GM11168 (cell line): ENCODE results near the gene RFTN1.

Source experiments
- in situ Hi-C: fragments of 300-500 bp; cut with MboI; formaldehyde crosslinking; loops from one replicate; pipeline ENCODE4 v1.12.0; 2022; ENCODE audit warnings: low sequenced_read_pairs; ENCODE audit not compliant: unreplicated experiment

Gene RFTN1

GRCh38 chr3:16392717-16393116, 120.8 kb downstream of the RFTN1 start:
- in situ Hi-C loops: no loop called here

DNA sequence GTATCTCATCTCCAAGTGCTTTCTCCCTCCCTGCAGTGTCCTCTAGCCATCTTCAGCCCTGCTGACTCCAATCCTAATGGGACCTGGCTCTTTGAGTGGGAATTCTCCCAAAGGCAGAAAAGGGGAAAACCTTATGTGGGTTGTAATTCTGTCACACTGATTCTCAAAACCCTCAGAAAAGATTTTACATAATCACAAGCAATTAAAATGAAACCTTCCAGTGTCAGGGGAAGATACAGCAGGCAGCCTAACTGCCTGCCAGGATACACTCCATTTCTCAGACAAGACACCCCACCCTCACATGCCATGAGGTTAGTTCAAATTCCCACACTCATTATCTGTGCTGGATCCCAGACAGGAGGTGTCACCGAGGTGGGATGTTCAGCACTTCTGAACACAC, 121.4 kb downstream of the RFTN1 start:
- in situ Hi-C loops: no loop called here

DNA sequence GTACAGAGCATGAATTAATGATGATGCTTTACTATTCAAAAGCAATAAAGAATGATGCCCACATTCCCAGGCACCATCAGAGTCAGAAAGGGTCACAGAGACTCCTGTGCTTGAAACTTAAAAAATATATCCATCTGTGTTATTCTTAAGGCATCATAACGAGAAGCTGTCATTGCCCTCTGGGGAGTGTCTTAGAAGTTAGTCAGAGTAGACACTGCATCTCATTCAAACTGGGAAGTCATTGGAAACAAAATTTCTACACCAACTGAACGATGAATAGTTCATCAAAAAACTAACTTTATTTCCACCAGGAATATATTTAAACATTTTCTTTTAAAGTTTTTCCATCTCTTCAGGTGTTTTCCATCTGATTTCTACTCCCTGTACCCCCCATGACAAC, 122.9 kb downstream of the RFTN1 start:
- in situ Hi-C loops: no loop called here

DNA sequence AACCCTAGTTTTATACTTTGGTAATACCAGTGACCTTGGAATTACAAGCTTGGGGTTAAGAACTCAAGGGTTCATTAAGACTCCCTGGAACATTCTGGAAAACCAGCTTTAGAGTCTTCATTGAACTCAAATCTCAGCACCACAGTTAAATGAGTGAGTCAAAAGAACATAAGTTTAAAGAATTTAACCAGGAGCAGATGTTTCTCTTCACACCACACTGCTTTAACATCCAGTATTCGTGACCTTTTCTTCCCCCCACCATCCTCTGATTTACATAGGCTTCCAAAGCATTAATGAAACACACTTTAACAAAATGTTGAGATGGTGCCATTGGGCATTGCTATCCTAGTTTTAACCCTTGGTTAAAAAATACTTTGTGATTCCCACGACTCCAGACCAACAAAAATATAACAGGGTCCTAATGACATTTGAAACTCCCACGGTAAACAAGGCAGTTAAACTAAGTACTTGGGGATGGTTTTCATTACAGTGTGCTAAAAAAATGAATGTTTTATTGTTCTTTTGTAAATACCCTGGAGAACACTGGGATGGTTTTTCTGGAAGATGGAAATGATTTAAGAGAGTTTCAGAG, 124.6 kb downstream of the RFTN1 start:
- in situ Hi-C loops: no loop called here

- in situ Hi-C loops: no loop called here
These were observed 126.9 kb downstream of the RFTN1 start for GRCh38 chr3:16386561-16386960.

GRCh38 chr3:16385151-16385550, 128.3 kb downstream of the RFTN1 start:
- in situ Hi-C loops: no loop called here

GRCh38 chr3:16383864-16384263, 129.6 kb downstream of the RFTN1 start:
- in situ Hi-C loops: no loop called here

DNA sequence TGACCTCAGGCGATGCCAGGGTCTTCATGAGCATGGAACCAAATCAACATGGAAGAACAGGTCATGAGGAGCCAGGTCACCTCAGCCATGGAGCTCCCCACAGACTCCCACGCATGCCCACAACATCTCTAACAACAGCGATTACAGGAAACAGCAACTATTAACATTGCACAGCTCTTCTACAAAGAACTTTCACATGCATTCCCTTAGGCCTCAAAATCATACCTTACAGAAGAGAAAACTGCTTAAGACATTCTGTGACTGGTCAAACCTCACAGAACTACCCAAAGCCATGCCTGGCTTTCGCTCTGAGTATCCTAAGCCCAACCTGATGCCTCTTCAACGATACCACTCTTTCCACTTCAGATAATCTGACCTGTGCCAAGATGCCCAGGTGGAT, 130.7 kb downstream of the RFTN1 start:
- in situ Hi-C loops: no loop called here

DNA sequence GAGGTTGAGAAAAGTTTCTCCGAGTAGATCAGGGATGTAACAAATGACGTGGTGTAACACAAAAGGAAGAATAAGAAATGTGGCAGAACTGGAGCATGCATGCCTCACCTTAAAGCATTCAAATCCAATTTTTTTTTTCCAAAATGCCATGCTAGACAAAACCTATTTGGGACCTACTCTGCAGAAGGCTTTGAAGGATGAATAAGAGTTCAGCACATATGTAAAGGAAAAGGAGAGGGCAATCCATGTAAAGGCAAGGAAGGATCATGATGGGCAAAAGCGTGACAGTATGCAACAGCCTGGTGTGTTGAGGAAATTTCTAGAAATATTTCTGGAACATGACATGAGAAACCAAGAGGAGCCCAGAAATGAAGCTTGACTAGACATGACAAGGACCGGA, 132.1 kb downstream of the RFTN1 start:
- in situ Hi-C loops: no loop called here

DNA sequence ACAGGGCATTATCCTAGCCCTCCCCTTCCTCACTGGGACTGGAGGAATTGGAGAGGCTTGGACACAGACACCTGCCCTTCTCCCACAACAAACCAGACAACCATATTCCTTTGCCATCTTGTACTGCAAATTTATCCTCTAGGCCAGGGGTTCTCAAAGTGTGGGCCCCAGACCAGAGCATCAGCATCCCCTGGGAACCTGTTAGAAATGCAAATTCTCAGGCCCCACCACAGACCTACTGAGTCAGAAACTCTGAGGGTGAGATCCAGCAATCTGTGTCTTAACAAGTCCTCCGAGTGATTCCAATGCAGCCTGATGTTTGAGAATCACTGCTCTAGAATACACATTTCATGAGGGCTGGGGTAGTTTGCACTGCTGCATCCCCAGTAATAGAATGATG, 133.1 kb downstream of the RFTN1 start:
- in situ Hi-C loops: no loop called here

DNA sequence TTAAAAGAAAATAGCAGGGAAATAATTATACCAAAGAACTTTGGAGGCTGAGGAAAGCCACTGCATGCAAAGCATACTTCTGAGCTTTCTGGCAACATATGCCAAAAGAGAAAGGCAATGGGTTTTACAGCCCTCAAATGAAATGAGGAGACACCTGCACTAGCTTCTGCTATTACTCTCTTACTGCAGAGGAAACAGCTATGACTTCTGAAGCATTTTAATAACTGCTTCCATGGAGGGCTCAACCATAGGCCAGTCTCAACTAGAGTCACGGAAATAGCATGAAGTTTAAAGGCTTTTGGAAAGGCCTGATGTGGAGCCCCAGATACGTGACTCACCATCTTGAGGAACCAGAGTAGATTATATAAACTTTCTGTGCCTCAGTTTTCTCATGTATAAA, 133.7 kb downstream of the RFTN1 start:
- in situ Hi-C loops: no loop called here

- in situ Hi-C loops: no loop called here
These were observed 134.6 kb downstream of the RFTN1 start for GRCh38 chr3:16378920-16379319.

DNA sequence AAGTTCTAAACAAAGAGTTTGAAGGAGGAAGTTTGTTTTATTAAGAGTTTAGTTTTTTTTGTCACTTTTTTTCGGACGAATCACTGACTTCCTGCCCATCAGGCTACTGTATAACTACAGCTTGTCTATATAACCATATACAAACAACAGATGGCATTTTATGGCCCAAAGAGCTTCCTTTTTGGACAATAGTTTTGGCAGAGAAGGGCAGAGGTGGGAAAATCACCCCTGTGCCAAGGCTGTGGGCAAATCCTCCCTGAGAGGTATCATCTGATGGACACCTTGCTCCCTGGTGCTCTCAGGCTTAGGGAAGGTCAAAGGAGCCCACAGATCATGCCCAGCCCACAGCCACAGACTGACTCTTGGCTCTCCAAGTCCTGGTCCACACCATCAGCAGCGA, 135.1 kb downstream of the RFTN1 start:
- in situ Hi-C loops: no loop called here

GRCh38 chr3:16377847-16378302, 135.6 kb downstream of the RFTN1 start:
- in situ Hi-C loops: no loop called here

- in situ Hi-C loops: no loop called here
These were observed 136.3 kb downstream of the RFTN1 start for GRCh38 chr3:16377196-16377595.

GRCh38 chr3:16375891-16376290, 137.6 kb downstream of the RFTN1 start:
- in situ Hi-C loops: no loop called here

- in situ Hi-C loops: no loop called here
These were observed 138.6 kb downstream of the RFTN1 start for GRCh38 chr3:16374935-16375245.

GRCh38 chr3:16374047-16374934, 139.2 kb downstream of the RFTN1 start:
- in situ Hi-C loops: no loop called here

DNA sequence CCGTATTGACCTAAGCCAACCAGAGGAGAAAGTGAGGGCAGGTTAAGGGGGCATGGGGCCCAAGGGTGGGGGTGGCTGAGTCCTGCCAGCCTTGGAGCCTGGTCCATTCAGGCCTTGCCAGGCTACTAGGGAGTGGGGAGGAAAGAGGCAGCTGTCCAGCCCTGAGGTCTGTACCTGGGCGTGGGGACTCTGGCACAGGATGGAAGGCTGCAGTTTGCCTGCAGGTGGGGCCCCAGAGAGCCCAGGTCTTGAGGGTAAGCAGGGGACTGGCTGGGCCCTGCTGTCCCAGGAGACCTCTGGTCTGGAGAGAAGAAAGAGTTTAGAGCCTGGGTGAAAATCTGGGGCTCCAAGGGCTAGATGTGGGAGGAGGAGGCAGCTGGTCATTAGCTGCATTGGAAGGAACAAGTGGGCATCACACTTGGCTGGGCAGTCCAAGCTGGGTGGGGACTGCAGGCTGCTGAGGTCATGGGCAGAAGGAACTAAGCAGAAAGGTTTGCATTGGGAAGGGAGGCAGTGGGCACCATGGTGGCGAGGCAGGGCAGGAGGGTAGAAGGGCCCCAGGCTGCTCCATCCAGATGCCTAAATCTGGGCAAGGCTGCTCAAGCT, 140.1 kb downstream of the RFTN1 start:
- in situ Hi-C loops: no loop called here

DNA sequence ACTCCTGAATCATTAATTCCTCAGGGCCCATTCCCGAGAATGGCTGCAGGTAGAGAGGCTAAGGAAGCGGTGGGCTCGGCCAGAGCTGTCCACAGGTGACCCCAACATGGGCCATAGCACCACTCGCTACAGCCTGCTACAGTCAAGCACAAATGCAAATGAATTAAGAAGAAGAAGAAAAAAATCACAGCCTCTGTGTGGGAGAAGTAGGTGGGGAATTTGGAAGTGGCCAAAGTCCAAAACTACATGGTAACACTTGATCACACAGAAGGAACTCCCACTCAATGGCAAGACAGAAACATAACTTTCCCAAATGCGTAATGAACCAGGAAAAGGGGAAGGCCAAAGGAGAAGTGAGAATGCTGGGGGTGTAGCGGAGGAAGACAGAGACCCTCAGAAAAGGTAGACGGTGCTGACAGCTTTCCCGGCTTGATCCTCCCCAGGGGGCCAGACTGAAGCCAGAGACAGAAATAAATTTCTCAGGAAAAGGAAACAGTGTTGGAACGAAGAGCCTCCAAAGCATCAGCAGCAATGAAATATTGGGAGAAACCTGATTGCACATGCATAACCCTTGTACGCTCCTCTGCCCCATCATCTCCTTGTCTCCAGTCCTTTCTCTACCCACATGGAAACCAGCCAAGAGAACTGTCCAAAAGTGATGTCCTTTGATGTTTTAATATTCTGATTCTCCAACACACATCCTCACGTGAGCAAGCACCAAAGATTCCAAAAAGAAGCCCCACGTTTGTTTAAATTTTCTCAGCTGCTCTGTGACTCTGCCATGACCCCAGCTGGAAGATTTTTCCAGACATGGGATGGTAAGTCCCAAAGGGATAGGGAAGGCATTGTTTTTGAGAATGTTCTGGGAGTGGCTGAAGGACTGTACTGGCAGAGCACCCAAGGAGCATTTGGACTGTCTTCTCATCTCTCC, 140.9 kb downstream of the RFTN1 start:
- in situ Hi-C loops: no loop called here
